Body of pancreas (tissue), 4 donors: ENCODE results near the gene TMEM14B.

Experiments used
- CTCF ChIP-seq, 7 experiments: fragments of 450-650 bp in 4 of 7; fragments of 200-600 bp in 3 of 7; sonication (generic) in 3 of 7; IDR thresholded peaks; one replicate each; pipeline ENCODE4 v1.5.1; 2016 to 2019; ENCODE audit warnings: antibody characterized with exemption in 7 of 7
- POLR2A ChIP-seq, 3 donors: fragments of 450-650 bp; IDR thresholded peaks; one replicate each; pipeline ENCODE4 v1.6.1; 2016; ENCODE audit warnings: antibody characterized with exemption in 3 of 3, mild to moderate bottlenecking in 2 of 3

GRCh38 chr6:10746915-10747250 lies 722 bp upstream of the TMEM14B start:
- TF ChIP-seq CTCF (IDR thresholded peaks at IDR 0.05) (no peak), POLR2A (IDR thresholded peaks at IDR 0.05) (no peak)
